Hindlimb muscle (tissue), 1 donor: Measurements from ENCODE around the gene SLC16A6. TPM values are rescaled to one million over a fixed set of nuclear protein-coding genes. Genes with fewer than 3 reads are reported as not detected.
"Not testable (repeated sequence)": the region's sequence is repeated elsewhere in the genome, so short reads cannot be mapped to it uniquely, and the experiment has no call there.

Source experiments
- DNase-seq: peaks from one replicate; pipeline ENCODE4 v3.0.0-alpha.2; 2013
- polyA plus RNA-seq: library from polyadenylated mRNA; unstranded; fragments of 120-200 nt; gene quantifications from one replicate; pipeline ENCODE4 v1.2.1, GENCODE V29; 2013; ENCODE audit not compliant: insufficient read length

The SLC16A6 gene
- polyA plus RNA-seq, 1 donor: 0.72 TPM

DNA sequence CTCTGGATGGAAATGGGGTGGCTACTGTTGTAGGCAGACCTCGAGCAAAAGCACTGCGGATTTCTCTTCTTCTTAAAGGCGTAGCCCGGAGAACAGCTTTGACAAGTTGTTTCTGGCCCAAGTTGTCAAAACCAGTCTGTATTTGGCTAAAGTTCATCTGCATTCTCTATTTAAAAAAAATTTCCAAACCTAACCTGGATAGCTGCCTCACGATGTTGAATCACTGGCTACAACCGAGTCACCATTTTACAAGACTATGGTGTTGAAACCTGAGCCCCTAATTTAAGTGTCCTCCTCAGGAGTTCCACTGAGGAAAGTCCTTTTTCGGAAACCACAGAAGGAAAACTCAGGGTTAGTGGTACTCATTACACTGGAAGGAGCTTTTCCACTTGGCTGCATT, 1.5 kb downstream of the SLC16A6 start:
- no peak for DNase-seq

DNA sequence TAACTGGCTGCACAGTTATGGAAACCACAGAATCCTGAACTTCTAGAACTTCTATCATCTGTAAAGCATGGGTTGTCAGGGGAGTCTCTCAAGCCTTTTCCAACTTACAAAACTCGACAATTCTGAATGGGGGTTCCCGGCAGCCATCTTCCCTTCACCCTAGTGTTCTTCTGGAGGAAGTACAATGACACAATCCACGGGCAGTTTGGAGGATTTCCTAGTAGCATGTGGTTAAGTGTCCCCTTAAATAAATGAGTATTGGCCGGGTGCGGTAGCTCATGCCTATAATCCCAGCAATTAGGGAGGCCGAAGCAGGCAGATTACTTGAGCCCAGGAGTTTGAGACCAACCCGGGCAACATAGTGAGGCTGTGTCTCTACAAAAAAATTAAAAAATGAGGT, 2.1 kb downstream of the SLC16A6 start:
- DNase-seq: no peak

GRCh38 chr17:68288375-68288774, 2.6 kb downstream of the SLC16A6 start:
- DNase-seq: no peak

DNA sequence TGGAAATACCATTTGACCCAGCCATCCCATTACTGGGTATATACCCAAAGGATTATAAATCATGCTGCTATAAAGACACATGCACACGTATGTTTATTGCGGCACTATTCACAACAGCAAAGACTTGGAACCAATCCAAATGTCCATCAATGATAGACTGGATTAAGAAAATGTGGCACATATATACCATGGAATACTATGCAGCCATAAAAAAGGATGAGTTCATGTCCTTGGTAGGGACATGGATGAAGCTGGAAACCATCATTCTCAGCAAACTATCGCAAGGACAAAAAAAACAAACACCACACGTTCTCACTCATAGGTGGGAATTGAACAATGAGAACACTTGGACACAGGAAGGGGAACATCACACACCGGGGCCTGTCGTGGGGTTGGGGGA, 9.0 kb downstream of the SLC16A6 start:
- not testable (repeated sequence) for DNase-seq

DNA sequence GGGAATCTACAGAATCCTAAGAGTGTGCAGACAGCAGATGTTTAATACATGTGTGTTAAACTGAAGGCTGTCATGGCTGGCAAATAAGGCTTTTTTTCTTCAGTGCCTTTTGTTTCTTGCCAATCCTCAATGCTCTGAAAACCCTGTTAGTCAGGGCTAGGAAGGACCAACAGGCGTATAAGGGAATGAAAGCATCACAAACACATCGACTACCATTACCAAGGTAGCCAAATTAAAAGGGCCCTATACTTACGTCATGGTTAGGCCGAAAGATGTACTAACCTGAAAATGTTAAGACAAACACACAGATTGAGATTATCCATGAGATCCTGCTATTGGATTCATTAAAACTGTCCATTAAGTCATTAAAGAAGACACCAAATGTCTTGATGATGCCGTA, 13.1 kb downstream of the SLC16A6 start:
- DNase-seq: no peak

DNA sequence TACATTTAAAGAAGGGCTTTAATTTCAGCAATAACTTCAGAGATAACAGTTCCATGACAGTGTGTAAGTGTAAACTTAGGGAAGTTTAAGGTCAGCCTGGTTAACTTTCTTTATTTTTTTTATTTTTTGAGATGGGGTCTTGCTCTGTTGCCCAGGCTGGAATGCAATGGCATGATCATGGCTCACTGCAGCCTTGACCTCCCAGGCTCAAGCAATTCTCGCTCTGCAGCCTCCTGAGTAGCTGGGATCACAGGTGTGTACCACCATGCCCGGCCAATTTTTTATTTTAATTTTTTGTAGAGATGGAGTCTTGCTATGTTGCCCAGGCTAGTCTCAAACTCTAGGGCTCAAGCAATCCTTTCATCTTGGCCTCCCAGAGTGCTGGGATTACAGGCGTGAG, 14.6 kb downstream of the SLC16A6 start:
- DNase-seq: not testable (repeated sequence)

GRCh38 chr17:68273722-68274121, 17.2 kb downstream of the SLC16A6 start:
- no peak for DNase-seq

DNA sequence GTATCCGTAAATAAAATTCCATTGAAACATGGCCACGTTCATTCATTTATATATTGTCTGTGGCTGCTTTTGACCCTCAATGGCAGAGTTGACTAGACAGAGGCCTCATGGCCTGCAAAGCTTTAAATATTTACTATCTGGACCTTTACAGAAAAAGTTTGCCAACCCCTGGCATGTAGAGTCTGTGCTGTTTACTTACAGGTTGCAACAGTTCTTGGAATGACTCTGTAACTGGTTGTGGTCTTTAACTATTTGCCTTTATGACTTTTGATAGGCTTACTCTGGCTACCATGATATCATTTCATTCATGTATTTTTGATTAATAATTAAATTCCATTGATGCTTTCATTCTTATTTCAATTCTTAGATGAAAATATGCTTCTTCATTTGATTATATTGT, 25.1 kb downstream of the SLC16A6 start:
- not testable (repeated sequence) for DNase-seq

DNA sequence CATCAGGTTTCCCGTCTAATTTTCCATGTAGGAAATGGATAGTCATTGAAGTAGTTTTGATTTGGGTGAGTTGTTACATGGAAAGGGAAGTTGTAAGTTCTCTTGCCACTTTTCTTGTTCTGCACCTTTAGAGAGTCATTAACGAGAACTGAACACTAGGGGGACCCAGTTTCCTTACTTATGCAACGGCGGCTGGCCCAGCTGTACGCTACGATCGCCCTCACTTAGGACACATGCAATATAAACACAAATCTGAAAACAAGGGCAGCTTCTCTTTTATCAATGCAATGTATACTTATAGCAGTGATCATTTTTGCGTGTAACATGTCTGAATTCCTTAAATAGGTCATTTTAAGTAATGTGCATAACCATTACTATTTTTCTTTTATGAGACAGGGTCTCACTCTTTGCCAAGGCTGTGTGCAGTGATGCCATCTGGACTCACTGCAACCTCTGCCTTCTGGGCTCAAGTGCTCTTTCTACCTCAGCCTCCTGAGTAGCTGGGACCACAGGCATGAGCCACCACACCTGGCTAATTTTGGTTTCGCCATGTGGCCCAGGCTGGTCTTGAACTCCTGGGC, 27.7 kb downstream of the SLC16A6 start:
- not testable (repeated sequence) for DNase-seq

- not testable (repeated sequence) for DNase-seq
These were observed 28.5 kb downstream of the SLC16A6 start for GRCh38 chr17:68262467-68262866.

DNA sequence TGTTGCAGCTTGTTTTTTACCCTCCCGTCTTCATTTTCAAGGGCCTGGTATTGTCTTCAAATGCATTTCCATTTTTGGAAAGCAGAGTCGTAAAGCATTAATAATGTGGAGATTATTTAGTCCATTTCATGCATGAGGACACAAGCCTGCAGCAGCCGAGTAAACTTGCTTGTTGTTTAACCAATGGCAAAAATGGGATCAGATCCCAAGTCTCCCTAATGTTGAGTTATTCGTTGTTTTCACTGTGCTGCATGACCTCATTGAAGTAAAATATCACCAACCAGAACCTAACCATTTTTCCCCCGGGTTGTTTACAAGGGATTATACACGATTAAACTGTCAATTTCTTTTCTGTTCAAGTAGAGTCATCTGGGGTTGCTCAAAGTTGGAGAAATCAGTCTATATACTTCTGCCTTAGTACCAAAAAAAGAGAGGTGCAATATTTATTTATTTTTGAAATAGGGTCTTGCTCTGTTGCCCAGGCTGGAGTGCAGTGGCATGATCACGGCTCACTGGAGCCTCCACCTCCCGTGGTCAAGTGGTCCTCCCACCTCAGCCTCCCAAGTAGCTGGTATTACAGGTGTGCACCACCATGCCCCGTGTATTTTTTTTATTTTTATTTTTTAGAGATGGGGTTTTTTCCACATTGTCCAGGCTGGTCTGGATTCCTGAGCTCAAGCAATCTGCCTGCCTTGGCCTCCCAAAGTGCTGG, 30.7 kb downstream of the SLC16A6 start:
- DNase-seq: no peak

DNA sequence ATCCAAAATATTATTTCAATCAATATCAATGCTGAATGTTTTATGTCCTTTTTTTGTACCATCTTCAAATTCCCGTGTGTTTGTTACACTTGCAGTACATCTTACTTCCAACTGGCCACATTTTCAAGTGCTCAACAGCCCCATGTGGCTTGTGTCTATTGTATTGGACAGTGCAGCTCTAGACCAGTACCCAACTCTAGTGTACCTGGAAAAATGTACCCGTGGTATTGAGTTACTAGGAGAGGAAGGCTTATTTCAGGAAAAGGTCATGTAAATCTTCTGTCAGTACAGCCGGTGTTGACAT, 31.3 kb downstream of the SLC16A6 start:
- not testable (repeated sequence) for DNase-seq

DNA sequence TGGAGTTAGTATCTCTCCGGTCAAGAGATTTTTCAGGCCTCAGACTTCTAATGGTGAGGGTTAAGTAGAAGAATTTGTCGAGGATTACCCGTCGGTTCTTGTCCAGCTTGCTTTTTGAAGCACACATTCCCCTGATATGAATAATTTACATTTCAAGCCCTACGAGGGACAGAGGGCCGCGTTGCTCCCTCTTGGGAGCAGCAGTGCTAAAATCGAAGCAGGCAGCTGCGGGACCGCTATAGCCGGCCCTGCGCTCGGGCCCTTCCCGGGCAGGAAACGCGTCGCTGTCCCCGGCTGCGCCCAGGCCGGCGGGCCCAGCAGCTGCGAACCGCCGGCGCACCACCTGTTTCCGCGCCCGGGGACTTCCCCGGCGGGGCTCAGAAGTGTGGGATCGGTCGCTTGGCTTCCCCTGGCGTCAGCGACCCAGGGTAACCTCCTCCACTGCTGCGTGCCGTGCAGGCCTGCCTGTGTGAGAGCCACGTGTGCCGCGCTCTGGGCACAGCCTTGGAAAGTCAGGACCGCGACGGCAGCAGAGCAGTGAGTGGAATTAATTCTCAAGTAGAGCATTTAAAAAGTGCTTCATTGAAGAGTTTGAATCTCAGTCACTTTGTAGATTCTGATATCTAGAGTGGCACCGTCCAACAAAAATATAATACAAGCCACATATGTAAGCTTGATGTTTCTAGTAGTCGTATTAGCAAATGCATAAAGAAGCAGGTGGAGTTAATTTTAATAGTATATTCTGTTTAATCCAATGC, 31.9 kb downstream of the SLC16A6 start:
- not testable (repeated sequence) for DNase-seq

GRCh38 chr17:68257934-68258333, 33.0 kb downstream of the SLC16A6 start:
- DNase-seq: no peak

- DNase-seq: not testable (repeated sequence)
These were observed 34.2 kb downstream of the SLC16A6 start for GRCh38 chr17:68256701-68257100.

GRCh38 chr17:68255731-68256538, 35.0 kb downstream of the SLC16A6 start:
- DNase-seq: no peak

- no peak for DNase-seq
These were observed 35.8 kb downstream of the SLC16A6 start for GRCh38 chr17:68255151-68255550.

DNA sequence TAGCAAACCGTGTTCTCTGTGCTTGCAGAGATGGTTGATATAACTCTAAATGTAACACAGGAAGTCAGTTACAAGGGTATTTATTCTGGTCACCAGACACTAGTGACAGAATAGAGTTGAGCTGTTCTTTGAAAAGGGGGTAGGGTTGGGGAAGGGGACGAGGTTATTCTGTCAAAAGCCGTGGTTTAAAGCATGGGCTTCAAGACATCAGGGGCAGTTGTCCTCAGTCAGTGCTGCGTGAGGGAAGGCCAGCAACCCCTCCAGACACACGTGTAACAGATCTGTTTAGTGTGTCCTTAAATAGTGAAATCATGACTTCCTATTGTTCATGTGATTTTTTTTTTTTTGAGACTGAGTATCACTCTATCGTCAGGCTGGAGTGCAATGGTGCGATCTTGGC, 37.5 kb downstream of the SLC16A6 start:
- DNase-seq: not testable (repeated sequence)

DNA sequence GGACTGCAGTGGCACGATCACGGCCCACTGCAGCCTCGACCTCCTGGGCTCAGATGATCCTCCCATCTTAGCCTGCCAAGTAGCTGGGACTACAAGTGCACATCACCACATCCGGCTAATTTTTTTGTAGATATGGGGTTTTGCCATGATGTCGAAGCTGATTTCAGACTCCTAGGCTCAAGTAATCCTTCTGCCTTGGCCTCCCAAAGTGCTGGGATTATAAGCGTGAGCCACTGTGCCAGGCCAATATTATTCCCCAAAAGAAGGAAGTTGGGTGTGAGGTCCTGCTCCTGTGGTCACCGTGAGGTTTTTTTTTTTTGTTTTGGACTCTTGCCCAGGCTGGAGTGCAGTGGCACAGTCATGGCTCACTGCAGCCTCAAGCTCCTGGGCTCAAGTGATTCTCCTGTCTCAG, 41.6 kb downstream of the SLC16A6 start:
- no peak for DNase-seq

DNA sequence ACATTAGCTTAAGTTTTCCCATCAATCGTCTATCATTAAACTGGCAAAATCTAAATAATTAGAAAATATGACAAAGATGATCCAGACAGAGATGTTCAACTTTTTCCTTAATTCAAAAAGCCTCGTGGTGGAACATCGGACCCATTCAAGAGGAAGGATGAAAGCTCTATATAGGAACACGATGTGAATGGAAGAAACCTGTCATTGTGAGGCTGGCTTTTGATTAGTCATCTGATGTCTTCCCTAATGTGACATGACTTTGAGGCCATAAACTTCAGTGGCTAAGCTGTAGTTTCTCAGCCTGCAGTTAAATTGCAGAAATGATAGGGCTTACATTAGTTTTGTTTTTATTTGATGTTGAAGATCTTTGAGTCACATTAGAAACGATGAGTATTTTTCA, 42.0 kb downstream of the SLC16A6 start:
- no peak for DNase-seq

GRCh38 chr17:68248199-68248825, 42.6 kb downstream of the SLC16A6 start:
- peak; percentile 72 for DNase-seq

DNA sequence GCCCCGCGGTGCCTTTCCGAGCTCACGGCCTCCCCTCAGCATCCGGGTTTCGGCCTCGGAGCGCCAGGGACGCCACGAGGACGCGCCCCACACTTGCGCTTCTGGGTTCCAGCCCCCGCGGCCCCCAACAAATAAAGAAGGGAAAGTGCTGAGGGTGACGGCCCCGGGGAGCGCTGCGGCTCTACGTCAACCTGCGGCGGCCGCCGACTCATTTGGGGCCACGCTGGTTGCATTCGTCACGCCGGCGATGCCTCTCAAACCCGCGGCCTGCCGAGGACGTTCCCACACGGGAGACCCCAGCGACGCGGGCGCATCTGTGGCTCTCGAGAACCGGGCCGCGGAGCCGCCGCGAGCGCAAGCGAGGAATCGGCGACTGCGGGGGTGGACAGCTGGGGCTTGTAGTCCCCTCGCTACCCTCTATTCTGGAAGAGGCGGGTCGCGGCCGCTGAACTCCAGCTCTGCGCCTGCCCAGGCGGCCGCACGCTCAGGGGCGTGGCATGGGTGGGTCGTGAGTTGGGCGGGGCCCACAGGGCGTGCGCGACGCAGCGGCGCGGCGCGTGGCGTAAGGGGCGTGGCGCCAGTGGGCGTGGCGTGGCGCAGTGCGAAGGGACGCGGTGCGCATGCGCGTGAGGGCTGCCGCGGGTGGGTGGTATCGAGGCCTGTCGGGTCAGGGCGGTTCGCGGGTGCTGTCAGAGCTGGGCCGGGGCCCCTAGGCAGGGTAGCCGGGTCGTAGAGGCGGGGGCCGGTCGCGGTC, 43.3 kb downstream of the SLC16A6 start, which contains the start of gene AMZ2:
Gene AMZ2, plus strand, starts transcription at position 599 of the 754 bp plus-strand sequence. CDS start 2,145 bp downstream, outside the sequence.
- DNase-seq: peak; percentile 98
